ENCODE measurements around the gene INPP4B. TPM values are rescaled to one million over a fixed set of nuclear protein-coding genes. Genes with fewer than 3 reads are reported as not detected.

INPP4B gene
- total and polyA plus RNA-seq, 3 donors from 2014 or later = 23.2 to 64.5 (median 55.2) TPM

GRCh38 chr4:142557239-142557801 is 288.8 kb downstream of the INPP4B start:
- WGBS, 2 donors = 85 to 89% methylated on average over 4 of the region's 4 CpGs
- no peak for TF ChIP-seq POLR2A (IDR thresholded peaks at IDR 0.05)
- TF ChIP-seq CTCF (IDR thresholded peaks at IDR 0.05) = no peak
- Histone ChIP-seq H3K4me3 (no peak overlapping the region), H3K27ac (no peak overlapping the region), H3K4me1 (no peaks in the 10 kb centered on the region), H3K36me3 (ENCODE audit: low read depth, missing control alignments) (no peaks in the 10 kb centered on the region), H3K9me3 (no peaks in the 10 kb centered on the region), H3K27me3 (no peaks in the 10 kb centered on the region)
- no peak for DNase-seq
- intact Hi-C loops (cut with DNase I; ENCODE audit: low total_unique reads) = no loop called here

- WGBS, 2 donors = 68 to 84% methylated on average over 9 of the region's 9 CpGs
These were observed 289.4 kb downstream of the INPP4B start for GRCh38 chr4:142556570-142557238.

GRCh38 chr4:142556048-142556447 is 290.1 kb downstream of the INPP4B start:
- TF ChIP-seq CTCF (IDR thresholded peaks at IDR 0.05) (no peak), POLR2A (IDR thresholded peaks at IDR 0.05) (no peak)
- DNase-seq = no peak
- no peaks in the 10 kb centered on the region for H3K4me1 ChIP-seq
- no peak overlapping the region for H3K27ac ChIP-seq
- 26 to 67% methylated on average over 1 of the region's 1 CpG for WGBS, 2 donors
- no peak overlapping the region for H3K4me3 ChIP-seq
- H3K9me3 ChIP-seq = no peaks in the 10 kb centered on the region
- intact Hi-C loops (cut with DNase I; ENCODE audit: low total_unique reads) = no loop called here
- H3K36me3 ChIP-seq (ENCODE audit: low read depth, missing control alignments) = no peaks in the 10 kb centered on the region
- no peaks in the 10 kb centered on the region for H3K27me3 ChIP-seq

More at GRCh38 chr4:142556570-142557238, 289.4 kb downstream of the INPP4B start:
- no peaks in the 10 kb centered on the region for H3K9me3 ChIP-seq
- intact Hi-C loops (cut with DNase I; ENCODE audit: low total_unique reads) = no loop called here
- TF ChIP-seq POLR2A (IDR thresholded peaks at IDR 0.05) (no peak), CTCF (IDR thresholded peaks at IDR 0.05) (no peak)
- no peaks in the 10 kb centered on the region for H3K4me1 ChIP-seq
- no peak overlapping the region for H3K27ac ChIP-seq
- no peak overlapping the region for H3K4me3 ChIP-seq
- H3K27me3 ChIP-seq = no peaks in the 10 kb centered on the region
- no peak for DNase-seq
- no peaks in the 10 kb centered on the region for H3K36me3 ChIP-seq (ENCODE audit: low read depth, missing control alignments)

GRCh38 chr4:142554412-142554811 is 291.7 kb downstream of the INPP4B start:
- H3K36me3 ChIP-seq (ENCODE audit: low read depth, missing control alignments) = no peaks in the 10 kb centered on the region
- H3K4me1 ChIP-seq = no peaks in the 10 kb centered on the region
- TF ChIP-seq CTCF (IDR thresholded peaks at IDR 0.05) (no peak), POLR2A (IDR thresholded peaks at IDR 0.05) (no peak)
- H3K4me3 ChIP-seq = no peak overlapping the region
- H3K9me3 ChIP-seq = no peaks in the 10 kb centered on the region
- intact Hi-C loops (cut with DNase I; ENCODE audit: low total_unique reads) = no loop called here
- H3K27ac ChIP-seq = no peak overlapping the region
- 98 to 100% methylated on average over 1 of the region's 1 CpG for WGBS, 2 donors
- DNase-seq = no peak
- H3K27me3 ChIP-seq = no peaks in the 10 kb centered on the region

Measured in testis (tissue), 3 donors.